Muscle of arm (tissue), 12 donors: ENCODE data around the gene RPL10. TPM values are rescaled to one million over a fixed set of nuclear protein-coding genes. Genes with fewer than 3 reads are reported as not detected.

ENCODE experiments used
- DNase-seq: peaks from one replicate; pipeline ENCODE4 v3.0.0-alpha.2; 2013
- polyA plus RNA-seq, 12 donors: library from polyadenylated mRNA; unstranded; fragments of 120-200 nt; gene quantifications; one replicate each; pipeline ENCODE4 v1.2.1, GENCODE V29; 2013; ENCODE audit not compliant: insufficient read length in 12 of 12

RPL10 gene
- polyA plus RNA-seq, 12 donors = 1,129 to 5,997 (median 5,399) TPM

DNA sequence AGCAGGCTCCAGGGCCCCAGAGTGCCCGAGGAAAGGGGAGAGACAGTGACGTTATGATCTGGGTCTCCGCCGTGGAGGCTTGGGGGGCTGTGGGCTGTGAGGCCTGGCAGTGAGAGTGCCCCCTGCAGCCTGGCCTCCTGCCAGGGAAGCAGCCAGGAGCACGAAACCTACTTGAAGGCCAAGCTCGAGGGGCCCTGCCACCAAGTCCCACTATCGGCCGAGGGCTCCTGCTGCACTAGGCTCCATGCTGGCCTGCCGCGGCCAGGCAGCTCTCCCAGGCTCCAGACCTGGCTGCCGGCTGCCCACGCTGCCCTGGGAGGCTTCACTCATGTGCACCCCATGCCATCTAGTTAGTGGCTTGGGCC is 42.4 kb upstream of the RPL10 start:
- DNase-seq = no peak

DNA sequence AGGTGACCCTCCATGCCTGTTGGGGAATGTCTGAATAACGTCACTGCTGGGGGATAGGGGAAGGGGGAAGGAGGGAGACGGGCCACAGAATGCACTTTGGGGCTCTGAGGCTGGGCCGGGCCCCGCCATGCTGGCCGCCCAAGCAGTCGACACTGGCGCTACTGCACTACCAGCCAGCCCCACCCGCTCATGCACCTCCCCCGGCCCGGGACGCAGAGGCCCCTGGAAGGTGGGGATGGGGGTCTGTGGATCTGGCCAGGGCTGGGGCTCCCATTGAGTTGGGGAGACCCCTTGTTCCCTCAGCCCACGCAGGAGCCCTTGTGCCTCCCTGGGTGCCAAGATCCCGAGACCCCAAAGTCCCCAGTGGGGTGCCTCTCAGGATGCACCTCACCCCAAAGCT is 41.6 kb upstream of the RPL10 start:
- no peak for DNase-seq

DNA sequence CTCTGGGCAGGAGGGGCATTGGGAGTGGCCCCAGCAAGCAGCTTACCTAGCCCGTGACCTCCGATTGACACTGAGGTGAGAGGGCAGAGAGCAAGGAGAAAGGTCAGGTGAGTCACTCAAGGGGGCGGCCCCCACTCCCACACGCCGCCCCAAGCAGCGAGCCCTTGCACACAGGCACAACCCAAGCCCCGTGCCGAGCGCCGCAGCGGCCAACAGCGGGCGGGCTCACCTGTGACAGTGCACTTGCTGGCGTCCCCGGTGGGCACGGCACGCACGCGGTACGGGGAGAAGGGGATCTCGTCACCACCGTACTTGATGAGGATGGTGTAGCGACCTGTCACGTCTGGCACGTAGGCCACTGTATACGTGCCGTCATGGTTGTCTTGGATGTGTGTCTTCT is 41.0 kb upstream of the RPL10 start:
- DNase-seq = no peak

DNA sequence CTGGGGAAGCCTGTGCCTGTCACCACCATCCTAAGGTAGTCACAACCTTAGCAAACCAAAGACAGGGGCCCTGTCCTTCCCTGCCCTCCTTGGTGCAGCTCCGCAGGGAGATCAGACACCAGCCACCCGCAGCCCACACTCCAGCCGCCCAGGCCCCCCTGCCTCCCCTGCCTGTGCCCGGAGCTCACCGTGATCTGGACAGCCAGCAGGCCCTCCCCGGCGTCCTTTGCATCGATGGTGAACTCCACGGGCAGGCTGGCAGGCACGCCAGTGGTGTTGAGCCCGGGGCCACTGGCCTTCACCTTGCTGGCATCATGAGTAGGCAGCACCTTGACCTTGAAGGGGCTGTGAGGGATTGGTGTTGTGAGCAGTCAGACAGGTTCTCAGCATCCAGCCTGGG is 40.2 kb upstream of the RPL10 start:
- no peak for DNase-seq

DNA sequence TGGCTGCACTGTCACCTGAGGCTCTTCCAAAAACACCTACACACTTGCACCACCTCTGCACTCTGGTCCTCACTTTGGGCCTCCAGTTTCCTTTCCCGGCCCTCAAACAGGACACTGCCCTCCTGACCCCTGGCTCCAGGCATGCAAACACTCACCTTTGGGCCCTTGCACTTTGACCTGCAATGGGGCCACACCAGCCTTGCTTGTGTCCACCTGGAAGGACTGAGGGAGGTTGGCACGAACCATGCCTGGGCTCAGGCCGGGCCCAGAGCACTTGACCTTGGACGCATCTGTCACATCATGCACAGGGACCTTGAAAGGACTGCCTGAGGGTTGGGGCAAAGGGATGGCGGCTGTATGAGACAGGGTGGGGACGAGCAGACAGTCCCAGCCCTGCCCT is 39.3 kb upstream of the RPL10 start:
- DNase-seq = no peak

DNA sequence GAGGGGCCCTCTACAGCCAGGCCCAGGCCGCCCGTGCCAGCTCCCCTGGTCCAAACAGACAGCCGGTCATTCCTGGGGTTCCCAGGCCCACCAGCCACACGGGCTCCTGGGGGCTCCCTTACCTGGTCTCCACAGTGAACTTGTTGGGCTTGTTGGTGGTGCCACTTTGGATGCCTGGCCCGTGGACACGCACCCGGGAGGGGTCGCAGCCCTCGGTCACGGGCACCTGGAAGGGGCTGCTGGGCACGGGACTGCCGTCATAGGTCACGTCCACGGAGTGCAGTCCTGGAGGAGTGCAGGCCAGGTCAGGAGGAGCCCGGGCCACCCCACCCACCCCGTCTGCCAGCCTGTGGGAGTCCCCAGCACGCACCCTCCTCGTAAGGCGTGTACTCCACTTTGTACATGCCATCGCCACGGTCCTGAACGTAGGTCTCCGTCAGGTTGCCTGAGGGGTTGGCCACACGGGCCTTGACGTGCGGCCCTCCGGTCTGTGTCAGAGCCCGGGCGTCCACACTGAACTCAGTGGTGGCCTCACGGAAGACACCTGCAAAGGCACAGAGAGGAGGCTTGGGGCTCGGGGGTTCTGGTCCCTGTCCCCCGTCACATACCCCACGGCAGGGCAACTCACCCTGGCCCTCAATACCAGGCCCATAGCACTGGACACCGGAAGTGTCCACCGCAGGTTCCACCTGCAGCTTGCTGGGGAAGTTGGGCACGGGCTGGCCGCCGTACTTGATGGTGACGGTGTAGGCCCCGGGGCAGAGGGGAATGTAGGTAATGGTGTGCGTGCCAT is 38.6 kb upstream of the RPL10 start:
- no peak for DNase-seq

DNA sequence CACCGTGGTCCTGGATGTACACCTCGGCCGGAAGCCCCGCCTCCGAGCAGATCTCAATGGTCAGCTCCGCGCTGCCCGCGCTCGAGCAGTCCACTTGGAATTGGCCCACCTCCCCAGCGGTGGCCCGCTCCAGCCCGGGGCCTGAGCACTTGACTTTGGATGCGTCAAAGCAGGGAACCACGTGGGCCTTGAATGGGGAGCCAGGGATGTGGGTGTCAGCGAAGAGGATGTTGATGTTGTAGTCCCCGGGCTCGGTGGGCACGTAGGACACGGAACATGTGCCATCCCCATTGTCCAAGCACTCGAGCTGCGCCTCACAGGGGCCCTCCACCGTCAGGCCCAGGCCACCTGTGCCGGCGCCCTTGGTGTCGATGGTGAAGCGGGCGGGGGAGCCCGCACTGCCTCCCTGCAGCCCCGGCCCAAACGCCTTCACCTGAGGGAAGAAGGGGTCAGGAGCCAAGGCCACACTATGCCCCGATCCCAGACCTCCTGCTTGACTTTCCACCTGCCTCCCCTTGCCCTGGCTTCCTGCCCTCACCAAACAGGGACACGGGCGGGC is 37.9 kb upstream of the RPL10 start:
- no peak for DNase-seq

DNA sequence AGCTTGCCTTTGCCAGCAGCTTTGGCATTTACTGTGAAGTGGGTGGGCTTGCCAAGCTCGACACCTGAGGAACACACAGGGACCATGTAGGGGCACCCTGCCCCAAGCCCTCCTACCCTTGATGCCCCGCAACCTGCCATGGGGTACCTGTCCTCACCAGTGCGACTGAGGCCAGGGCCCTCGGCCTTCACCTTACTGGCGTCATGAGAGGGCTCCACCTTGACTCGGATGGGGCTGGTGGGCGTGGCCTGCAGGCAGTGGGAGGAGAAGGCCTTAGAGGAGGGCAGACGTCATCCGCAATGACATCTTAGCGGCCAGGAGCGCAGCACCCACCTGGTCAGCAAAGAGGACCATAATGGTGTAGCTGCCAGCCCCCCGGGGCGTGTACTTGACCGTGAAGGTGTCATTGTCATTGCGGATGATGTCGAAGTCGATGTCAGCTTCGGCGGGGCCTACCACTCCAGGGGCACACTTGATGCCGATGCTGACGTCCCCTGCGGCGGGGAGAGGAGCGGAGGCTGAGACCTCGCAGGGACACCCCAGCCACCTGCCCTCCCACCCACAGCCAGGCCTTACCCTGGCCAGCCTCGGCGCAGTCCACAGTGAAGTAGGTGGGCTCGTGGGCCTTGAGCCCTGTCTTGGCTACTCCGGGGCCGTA is 36.0 kb upstream of the RPL10 start:
- no peak for DNase-seq

DNA sequence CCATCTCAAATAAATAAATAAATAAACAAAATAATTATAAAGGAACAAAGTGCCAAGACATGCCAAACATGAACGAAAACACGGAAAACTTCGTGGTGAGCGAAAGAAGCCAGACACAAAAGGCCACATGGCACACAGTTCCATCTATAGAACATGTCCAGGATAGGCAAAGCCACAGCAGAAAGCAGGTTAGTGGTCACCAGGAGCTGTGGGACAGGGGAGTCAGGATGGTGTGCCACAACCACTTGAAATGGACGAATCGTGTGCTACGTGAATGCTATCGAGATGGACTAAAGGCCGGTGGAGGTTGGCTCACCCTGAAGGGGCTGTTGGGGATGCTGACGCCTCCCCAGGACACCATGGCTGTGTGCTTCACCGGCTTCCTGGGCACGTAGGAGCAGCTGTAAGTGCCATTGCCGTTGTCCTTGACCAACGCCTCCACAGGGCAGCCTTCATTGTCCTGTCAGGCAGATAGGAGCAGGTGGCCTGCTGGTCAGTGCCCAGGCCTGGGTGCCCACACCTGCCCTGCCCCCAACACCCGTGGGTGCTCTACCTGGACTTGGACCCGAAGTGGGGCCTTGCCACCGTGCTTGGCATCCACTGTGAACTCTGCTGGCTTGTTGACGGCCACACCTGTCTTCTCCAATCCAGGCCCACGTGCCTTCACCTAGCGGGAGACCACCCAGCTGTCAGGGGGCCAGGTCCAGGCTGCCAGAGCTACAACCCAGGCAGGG is 34.3 kb upstream of the RPL10 start:
- DNase-seq = no peak

DNA sequence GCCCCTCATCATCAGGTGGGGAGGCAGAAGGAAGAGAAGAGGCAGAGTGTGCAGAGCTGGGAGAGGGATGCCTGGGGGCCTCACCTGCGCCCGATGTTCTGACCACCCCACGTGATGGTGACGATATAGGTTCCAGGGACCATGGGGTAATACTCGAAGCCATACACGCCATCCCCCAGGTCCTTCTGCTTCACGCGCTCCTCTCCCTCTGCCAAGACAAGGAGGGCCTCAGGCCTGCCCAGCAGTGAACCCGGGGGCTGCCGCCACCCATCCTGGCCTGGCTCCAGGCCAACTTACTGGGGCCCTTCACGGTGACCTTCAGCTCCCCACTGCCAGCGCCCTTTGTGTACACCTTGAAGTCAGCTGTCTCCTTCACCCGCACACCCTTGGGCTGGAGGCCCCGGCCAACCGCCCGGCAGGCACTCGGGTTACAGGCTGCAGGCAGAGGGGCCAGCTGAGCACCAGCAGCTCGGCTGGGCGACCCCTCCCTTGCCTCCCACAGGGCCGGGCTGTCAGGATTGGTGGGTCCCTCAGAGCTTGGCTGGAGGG is 33.1 kb upstream of the RPL10 start:
- no peak for DNase-seq

DNA sequence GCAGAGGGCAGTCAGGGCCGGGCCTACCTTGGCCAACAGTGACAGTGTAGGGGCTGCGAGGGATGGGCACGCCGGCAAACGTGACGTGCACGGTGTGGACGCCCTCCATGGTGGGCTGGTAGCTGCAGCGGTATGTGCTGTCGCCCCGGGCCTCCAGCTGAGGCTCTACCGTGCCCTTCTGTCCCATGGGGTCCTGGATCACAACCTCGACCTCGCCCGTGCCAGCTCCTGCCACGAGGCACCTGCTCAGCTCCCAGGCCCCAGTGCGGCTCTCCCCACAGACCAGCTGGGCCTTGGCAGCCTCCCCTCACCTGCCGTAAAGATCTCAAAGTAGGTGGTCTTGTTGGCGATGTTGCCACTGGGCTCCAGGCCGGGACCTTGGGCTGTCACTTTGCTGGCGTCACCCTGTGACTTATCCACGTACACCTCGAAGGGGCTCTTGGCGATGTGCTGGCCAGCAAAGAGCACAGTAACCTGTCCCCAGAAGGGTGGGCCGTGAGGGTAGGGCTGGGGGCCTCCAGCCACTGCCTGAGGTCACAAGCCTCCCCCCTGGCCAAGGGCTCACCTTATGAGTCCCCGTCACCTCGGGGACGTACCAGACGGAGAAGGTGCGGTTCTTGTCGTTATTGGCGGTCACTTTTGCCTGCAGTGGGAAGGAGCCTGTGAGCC is 32.0 kb upstream of the RPL10 start:
- DNase-seq = no peak

DNA sequence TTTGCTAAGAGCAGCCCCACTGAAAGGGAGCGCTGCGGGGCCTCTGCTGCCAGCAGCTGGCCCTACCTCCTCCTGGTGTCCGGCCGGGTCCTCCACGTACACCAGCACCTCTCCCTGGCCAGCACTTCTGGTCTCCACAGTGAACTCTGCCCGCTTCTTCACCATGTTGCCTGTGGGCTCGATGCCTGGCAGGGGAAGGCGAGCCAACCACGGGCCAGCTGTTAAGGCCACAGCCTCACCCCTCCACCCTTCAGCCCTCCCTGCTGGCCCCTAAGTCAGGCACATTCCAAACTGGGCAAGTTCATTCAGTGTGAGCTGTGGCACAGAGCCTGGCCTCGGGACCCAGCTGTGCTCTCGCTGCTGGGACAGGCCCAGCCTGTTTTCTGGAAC is 31.5 kb upstream of the RPL10 start:
- no peak for DNase-seq

DNA sequence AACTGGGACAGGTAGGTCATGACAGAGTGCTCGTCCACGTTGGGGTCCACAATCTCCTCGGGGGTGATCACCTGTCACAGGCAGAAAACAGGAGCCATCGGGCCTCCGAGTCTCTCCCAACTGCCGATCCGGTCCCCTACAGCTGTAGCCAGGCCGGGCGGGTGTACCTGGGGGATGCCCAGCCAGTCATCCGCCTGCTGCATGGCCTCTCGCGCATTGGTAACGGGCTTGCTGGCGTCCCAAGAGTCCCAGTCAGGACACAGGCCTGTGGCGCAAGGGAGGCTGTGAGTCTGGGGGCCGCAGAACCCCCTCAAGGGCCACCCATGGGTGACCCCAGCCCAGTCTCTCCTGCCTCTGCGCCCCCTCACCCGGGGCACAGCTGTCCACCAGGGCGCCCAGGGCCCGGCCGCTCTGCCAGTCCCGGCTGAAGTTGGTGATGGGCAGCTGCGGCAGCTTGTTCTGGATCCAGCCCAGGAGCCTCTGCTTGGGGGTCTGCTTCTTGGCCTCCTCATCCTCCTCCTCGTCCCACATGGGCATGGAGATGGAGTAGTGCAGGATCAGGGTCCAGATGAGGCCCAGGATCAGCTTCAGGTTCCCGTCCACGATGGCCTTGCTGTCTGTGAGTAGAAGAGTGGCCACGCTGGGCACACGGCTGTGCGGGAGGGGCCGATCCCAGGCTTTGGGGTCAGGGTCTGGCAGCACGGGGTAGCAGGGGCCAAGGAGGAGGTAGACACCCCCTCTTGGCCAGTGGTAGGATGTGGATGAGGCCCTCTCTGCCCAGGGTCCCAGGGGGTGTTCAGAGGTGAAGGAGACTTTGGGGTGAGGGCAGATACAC is 30.5 kb upstream of the RPL10 start:
- no peak for DNase-seq

DNA sequence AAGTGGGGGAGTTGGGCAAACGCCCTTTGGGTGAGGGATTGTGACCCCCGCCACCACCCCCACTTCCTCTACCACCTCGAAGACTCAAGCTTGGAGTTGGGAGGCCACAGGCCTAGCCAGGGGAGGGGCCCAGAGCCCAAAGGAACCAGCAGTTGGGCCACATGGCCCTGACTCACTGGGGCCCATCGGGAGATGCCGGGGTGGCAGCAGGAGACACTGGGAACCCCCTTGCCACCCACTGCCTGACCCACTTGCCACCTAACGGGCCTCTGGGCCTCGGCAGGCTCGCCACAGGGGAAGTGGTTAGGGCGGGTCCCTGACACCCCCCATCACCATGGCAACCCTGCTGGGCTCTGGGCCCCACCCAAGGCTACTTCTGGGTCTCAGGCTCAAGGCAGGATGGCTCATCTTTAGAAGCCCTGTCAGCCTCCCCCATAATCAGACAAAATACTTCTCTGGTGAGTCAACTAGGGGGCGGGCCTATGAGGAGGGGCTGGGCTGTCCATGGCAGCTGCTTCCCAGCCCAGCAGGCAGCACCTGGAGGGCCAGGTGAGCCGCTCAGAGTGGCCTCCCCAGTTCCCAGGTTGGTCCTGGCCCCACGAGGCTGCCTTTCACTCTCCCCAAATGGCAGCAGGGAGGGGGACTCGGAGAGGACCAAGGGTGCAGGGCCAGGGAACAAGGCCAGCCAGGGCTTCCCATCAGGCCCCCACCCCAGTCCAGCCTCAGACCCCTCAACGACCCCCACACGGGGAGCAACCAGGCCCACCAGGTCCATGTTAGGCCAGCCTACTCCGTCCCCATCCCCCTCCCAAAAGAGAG is 29.3 kb upstream of the RPL10 start:
- DNase-seq = peak; percentile 38

DNA sequence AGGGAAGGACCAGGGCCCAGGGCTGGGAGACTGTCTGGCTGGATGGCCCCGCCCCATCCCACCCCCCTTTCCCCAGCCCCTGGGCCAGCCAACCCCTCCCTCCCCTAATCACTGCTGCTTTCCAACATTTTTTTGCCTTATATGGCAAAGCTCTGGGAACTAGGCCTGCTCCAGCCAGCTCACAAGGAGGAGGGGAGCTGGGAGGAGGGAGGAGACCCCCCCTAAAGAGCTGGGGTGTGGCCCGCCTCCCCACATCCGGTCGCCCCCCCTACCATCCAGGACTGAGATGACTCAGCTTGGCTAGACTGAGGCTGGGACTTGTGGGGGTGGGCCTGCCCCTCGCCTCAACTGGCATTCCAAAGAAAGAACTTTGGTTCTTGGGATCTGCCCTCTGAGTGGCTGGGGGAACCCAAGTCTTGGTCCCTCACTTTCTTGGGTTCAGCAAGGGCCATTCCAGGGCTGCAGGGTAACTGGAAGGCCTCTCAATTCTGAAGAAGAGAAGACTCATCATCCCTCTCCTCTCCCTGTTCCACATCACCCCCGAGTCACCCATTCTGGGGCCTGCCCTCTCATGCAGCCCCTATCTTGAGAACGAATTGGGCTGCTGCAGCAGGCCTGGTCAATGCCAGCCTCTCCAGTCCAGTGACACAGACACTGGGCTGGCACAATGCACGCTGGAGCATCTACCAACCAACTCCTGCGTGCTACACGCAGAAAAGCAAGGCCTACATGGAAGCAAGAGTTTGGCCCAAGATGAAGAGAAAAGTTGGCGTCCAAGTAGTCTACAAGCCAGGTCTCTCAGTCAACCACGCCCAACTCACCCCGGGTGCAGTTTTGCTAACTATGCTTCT is 28.5 kb upstream of the RPL10 start:
- DNase-seq = peak; percentile 85

DNA sequence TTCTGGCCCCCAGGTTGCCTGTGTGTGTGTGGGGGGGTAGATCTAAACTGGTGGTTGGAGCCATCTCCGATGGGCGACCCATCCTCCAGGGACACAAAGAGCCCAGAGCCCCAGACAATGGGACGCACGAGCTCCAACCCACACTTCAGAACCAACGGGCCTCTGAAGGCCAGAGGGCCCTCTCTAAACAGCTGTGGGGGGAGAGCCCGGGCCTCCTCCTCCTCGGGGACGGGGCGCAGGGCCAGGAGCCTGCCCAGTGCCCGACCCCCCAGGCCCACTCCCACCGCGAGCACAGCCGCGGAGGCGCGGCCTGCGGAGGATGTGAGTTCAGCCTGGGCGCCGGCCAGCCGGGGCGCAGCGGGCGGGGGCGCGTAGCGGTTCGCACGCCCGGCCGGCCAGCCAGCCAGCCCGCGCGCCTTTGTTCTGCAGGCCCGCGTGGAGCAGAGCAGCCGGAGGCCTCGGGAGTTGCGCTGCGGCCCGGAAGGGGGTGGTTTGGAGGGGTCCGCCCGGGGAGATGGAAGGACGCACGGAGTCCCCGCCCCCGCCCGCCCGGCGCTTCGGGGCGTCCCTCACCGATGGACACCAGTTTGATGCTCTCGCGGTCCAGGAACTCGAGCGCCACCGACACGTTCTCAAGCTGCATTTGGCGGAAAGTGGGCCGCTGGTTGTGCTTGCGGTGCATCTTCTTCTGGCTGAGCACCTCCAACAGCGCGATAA is 27.7 kb upstream of the RPL10 start:
- no peak for DNase-seq

DNA sequence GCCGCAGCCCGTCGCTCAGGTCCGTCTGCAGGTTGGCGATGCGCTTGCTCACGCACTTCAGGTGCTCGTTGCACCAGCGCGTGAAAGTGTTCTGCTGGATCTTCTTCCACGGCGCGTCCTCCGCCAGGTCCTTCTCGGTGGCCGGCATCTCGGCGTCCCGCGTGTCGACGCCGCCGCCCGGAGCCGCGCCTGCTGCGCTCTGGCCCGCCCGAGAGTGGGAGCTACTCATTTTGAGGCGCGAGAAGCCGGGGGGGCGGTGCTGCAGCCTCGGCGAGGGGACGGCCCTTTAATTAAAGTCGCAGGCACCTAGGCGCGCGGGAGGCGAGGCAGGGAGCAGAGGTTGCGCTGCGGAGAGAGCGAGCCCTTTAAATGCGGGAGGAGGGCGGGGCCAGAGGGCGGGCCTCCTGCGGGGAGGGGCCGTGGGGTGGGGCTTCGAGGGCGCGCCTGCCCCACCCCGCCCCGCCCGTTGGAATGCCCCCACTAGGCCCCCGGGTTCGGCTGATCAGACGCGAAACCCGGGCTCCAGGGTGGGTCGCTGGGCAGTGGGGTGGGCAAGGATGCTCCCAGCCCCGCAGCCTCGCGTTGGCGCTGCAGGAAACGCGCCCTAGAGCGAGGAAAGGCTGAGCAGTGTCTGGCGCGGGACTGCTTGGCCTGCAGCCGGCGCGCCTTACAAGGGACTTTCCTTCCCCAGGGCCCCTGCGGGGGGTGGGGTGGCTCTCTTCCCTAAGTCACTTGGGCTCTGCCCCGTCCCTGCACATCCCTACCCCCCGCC is 27.0 kb upstream of the RPL10 start:
- DNase-seq = peak; percentile 89
